Choroid plexus epithelial cell (primary cell): Measurements from ENCODE around the gene TBC1D9B.

Experiments
- DNase-seq: peaks from one replicate; pipeline ENCODE4 v3.0.0-alpha.2; 2010; ENCODE audit warnings: low read depth
- H3K4me3 ChIP-seq: 2 replicates; pipeline ENCODE4 v1.5.1; 2011; ENCODE audit warnings: low read depth, mild to moderate bottlenecking, control low read depth, low read length, moderate library complexity
- CTCF ChIP-seq: conservative IDR thresholded peaks from 2 replicates; pipeline ENCODE4 v1.5.1; 2011; ENCODE audit warnings: low read depth, mild to moderate bottlenecking, control low read depth, inconsistent platforms, low read length, moderate library complexity

Gene TBC1D9B

GRCh38 chr5:179930788-179931473 lies 23.2 kb upstream of the TBC1D9B start:
- no peak overlapping the region for H3K4me3 ChIP-seq
- no peak for DNase-seq
- no peak for TF ChIP-seq CTCF

GRCh38 chr5:179927824-179928223 lies 20.1 kb upstream of the TBC1D9B start:
- TF ChIP-seq CTCF: no peak
- no peak overlapping the region for H3K4me3 ChIP-seq
- DNase-seq: no peak

GRCh38 chr5:179926657-179927056 lies 19.0 kb upstream of the TBC1D9B start:
- no peak overlapping the region for H3K4me3 ChIP-seq
- DNase-seq: no peak
- no peak for TF ChIP-seq CTCF

GRCh38 chr5:179923436-179923835 lies 15.7 kb upstream of the TBC1D9B start:
- TF ChIP-seq CTCF: no peak
- no peak overlapping the region for H3K4me3 ChIP-seq
- DNase-seq: no peak

GRCh38 chr5:179920175-179920574 lies 12.5 kb upstream of the TBC1D9B start:
- no peak overlapping the region for H3K4me3 ChIP-seq
- DNase-seq: no peak
- no peak for TF ChIP-seq CTCF

- TF ChIP-seq CTCF: no peak
Measured at GRCh38 chr5:179919487-179920060, 11.9 kb upstream of the TBC1D9B start.

More at GRCh38 chr5:179919487-179920060, 11.9 kb upstream of the TBC1D9B start:
- H3K4me3 ChIP-seq: no peak overlapping the region
- DNase-seq: no peak
